Esophagus squamous epithelium (tissue), 5 donors: Measurements from ENCODE around the gene LAMC3. TPM values are rescaled to one million over a fixed set of nuclear protein-coding genes. Genes with fewer than 3 reads are reported as not detected.

ENCODE experiments used
- DNase-seq: peaks from one replicate; lab custom pipeline; 2025; lab: John Stamatoyannopoulos, UW
- H3K27ac ChIP-seq, 4 donors: fragments of 200-600 bp; sonication (generic); one replicate each; pipeline ENCODE4 v1.5.1; 2016 to 2019; ENCODE audit warnings: mild to moderate bottlenecking in 1 of 4
- H3K27me3 ChIP-seq, 4 donors: fragments of 200-600 bp; sonication (generic); 1 replicate in 3 of 4; 2 replicates in 1 of 4; pipeline versions ENCODE4 v1.5.1 to v1.6.0; 2017 to 2021; ENCODE audit warnings: antibody characterized with exemption in 1 of 4
- H3K36me3 ChIP-seq, 3 donors: fragments of 200-600 bp; sonication (generic); one replicate each; pipeline ENCODE4 v1.5.1; 2016 to 2019
- H3K4me1 ChIP-seq, 3 donors: fragments of 200-600 bp; sonication (generic); one replicate each; pipeline ENCODE4 v1.5.1; 2017 to 2019
- H3K4me3 ChIP-seq, 4 donors: fragments of 200-600 bp; sonication (generic); 1 replicate in 3 of 4; 2 replicates in 1 of 4; pipeline ENCODE4 v1.5.1; 2016 to 2019; ENCODE audit warnings: mild to moderate bottlenecking in 2 of 4, moderate library complexity in 1 of 4
- H3K9me3 ChIP-seq, 3 donors: fragments of 200-600 bp; sonication (generic); one replicate each; pipeline ENCODE4 v1.5.1; 2016 to 2019
- POLR2A ChIP-seq, 4 donors: fragments of 450-650 bp; IDR thresholded peaks; one replicate each; pipeline ENCODE4 v1.6.1; 2017; ENCODE audit warnings: antibody characterized with exemption in 4 of 4, mild to moderate bottlenecking in 4 of 4, moderate library complexity in 3 of 4
- WGBS, 2 donors: methylation state at CpG; one replicate each; pipeline ENCODE4 v1.1.5; 2018; 5-methylcytosine and 5-hydroxymethylcytosine counted together
- intact Hi-C: fragments of 100-400 bp; cut with DNase I; formaldehyde crosslinking; loops from one replicate; pipeline ENCODE4 v1.15.0; 2022
- total RNA-seq, 4 donors: library from RNA; depleted of rRNA; stranded (reverse); fragments of >200 nt; gene quantifications; one replicate each; pipeline ENCODE4 v1.1.0, GENCODE V29; 2016
- TF ChIP-seq, protein P1 (sequence below), 6 experiments: fragments of 450-650 bp in 4 of 6; fragments of 200-600 bp in 2 of 6; sonication (generic) in 2 of 6; IDR thresholded peaks; one replicate each; pipeline ENCODE4 v1.5.1; 2016 to 2019; ENCODE audit warnings: antibody characterized with exemption in 6 of 6, mild to moderate bottlenecking in 4 of 6, moderate library complexity in 4 of 6
- donor health status: DM: yes; HTN: yes; CAD: no.

LAMC3 gene
- total RNA-seq, 4 donors from 2014 or later = 0.53 to 4.6 (median 2.7) TPM

DNA sequence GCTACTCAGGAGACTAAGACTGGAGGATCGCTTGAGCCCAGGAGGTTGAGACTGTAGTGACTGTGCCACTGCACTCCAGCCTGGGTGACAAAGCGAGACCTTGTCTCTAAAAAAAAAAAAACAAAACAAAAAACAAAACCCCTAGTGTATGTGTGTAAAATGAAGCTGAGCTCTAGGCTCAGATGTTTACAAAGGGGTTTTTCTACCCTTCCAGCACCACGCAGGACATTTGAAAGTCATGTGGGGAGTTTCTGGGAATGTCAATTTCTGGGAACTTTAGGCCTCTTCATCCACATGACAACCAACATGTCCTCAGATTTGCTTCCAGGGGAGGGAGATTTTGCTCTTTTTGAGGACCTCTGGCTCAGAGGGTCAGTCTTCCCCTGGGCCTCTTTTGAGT, 44.9 kb downstream of the LAMC3 start:
- H3K36me3 ChIP-seq = no peaks in the 10 kb centered on the region

DNA sequence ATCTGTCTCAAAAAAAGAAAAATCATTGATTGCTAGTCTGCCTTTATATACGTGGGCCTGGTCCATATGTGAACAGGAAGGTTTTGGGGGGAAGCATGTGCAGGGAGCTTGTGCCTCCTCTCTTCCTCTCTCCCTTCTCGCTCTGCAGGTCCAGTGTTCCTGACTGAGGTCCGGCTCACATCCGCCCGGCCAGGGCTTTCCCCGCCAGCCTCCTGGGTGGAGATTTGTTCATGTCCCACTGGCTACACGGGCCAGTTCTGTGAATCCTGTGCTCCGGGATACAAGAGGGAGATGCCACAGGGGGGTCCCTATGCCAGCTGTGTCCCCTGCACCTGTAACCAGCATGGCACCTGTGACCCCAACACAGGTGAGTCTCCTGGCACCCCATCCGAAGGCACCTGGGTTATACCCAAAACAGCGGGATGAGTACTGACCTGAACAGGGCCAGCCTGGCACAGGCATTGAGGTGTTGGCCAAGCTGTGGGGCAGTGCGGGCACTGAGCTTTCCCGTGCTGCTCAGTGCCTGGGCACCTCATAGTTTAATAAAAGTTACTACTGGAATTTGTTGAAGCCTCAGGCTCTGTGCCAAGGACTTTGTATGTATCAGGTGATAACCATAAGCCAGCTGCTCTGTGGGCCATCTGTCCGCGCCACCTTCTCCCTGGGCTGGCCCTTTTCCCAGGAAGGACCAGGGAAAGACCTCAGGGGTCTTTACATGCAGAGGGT, 48.0 kb downstream of the LAMC3 start:
- Histone ChIP-seq H3K9me3 (no peaks in the 10 kb centered on the region), H3K27me3 (peaks cover 0 to 23% (median 0%) of the 10 kb centered on the region in 4 donors), H3K27ac (no peak overlapping the region), H3K4me3 (no peak overlapping the region), H3K4me1 (no peaks in the 10 kb centered on the region), H3K36me3 (no peaks in the 10 kb centered on the region)
- DNase-seq = no peak
- no peak for TF ChIP-seq POLR2A (IDR thresholded peaks at IDR 0.05)
- TF ChIP-seq, protein P1, sequence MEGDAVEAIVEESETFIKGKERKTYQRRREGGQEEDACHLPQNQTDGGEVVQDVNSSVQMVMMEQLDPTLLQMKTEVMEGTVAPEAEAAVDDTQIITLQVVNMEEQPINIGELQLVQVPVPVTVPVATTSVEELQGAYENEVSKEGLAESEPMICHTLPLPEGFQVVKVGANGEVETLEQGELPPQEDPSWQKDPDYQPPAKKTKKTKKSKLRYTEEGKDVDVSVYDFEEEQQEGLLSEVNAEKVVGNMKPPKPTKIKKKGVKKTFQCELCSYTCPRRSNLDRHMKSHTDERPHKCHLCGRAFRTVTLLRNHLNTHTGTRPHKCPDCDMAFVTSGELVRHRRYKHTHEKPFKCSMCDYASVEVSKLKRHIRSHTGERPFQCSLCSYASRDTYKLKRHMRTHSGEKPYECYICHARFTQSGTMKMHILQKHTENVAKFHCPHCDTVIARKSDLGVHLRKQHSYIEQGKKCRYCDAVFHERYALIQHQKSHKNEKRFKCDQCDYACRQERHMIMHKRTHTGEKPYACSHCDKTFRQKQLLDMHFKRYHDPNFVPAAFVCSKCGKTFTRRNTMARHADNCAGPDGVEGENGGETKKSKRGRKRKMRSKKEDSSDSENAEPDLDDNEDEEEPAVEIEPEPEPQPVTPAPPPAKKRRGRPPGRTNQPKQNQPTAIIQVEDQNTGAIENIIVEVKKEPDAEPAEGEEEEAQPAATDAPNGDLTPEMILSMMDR (IDR thresholded peaks at IDR 0.05) = no peak
- intact Hi-C loops = loop anchor here (5.0 kb wide), 1 partner anchor 280 kb away; no protein-coding TSS in a partner anchor
- WGBS, 2 donors = 81 to 89% methylated on average over 9 to 12 of the region's 14 CpGs

More for the DNA sequence above, 44.9 kb downstream of the LAMC3 start:
- 68 to 81% methylated on average over 3 of the region's 3 CpGs for WGBS, 2 donors
- Histone ChIP-seq H3K9me3 (no peaks in the 10 kb centered on the region), H3K27ac (no peak overlapping the region), H3K4me3 (no peak overlapping the region), H3K27me3 (peaks cover 0 to 32% (median 0%) of the 10 kb centered on the region in 4 donors), H3K4me1 (no peaks in the 10 kb centered on the region)
- intact Hi-C loops = no loop called here
- TF ChIP-seq, protein P1 (IDR thresholded peaks at IDR 0.05) = no peak
- TF ChIP-seq POLR2A (IDR thresholded peaks at IDR 0.05) = no peak
- DNase-seq = no peak

DNA sequence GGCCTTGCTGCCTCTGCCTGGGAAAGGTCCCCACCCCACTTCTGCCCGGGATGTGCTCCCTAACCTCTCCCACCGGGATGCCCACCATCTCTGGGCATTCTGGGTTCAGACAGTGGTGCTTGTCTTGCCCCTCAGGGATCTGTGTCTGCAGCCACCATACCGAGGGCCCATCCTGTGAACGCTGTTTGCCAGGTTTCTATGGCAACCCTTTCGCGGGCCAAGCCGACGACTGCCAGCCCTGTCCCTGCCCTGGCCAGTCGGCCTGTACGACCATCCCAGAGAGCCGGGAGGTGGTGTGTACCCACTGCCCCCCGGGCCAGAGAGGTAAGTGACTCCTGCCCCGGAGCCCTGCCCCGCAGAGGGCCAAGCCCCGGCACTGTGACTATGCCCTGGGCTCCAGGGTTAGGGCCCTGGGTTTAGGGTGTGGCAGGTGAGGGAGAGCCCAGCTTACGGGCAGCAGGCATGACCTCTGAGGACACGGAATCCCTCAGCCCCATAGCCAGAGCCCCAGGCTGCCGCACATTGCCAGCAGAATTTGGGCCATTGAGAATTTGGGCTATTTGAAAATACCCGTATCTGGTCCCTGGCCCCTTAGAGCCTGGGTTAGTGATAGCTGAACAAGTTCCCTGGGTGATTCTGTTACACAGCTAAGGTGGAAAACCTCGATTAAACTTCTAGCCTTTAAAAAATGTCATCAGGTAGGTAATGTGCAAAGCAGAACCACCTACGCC, 52.1 kb downstream of the LAMC3 start:
- H3K27ac ChIP-seq = no peak overlapping the region
- no peak for TF ChIP-seq POLR2A (IDR thresholded peaks at IDR 0.05)
- TF ChIP-seq, protein P1 (IDR thresholded peaks at IDR 0.05) = no peak
- WGBS, 2 donors = 43 to 72% methylated on average over 3 to 10 of the region's 21 CpGs
- DNase-seq = no peak
- H3K4me3 ChIP-seq = no peak overlapping the region
- H3K4me1 ChIP-seq = no peaks in the 10 kb centered on the region
- H3K27me3 ChIP-seq = peaks cover 0 to 12% (median 0%) of the 10 kb centered on the region in 4 donors
- H3K9me3 ChIP-seq = no peaks in the 10 kb centered on the region
- H3K36me3 ChIP-seq = no peaks in the 10 kb centered on the region
- intact Hi-C loops = no loop called here

DNA sequence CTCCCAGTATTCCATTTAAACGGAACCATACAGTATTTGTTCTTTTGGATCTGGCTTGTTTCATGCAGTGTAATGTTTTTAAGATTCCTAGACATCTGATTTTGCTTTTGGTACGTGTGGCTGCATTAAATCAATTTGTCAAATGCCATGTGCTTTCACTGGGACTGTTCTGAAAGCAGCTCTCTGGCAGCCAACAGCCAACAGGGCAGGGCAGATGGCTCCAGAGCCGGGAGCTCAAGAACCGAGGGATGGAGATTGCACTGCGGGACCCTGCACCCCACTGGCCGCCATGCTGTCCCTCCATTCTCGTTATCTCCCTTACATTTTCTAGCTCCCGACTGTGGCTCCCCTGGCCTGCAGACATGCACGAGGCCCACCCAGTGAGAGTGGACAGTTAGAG, 54.0 kb downstream of the LAMC3 start:
- Histone ChIP-seq H3K9me3 (no peaks in the 10 kb centered on the region), H3K27ac (no peak overlapping the region), H3K4me1 (no peaks in the 10 kb centered on the region), H3K4me3 (no peak overlapping the region), H3K27me3 (peaks cover 0 to 11% (median 0%) of the 10 kb centered on the region in 4 donors), H3K36me3 (no peaks in the 10 kb centered on the region)
- 39 to 75% methylated on average over 2 to 8 of the region's 9 CpGs for WGBS, 2 donors
- intact Hi-C loops = no loop called here
- TF ChIP-seq, protein P1 (IDR thresholded peaks at IDR 0.05) = no peak
- TF ChIP-seq POLR2A (IDR thresholded peaks at IDR 0.05) = no peak
- no peak for DNase-seq

DNA sequence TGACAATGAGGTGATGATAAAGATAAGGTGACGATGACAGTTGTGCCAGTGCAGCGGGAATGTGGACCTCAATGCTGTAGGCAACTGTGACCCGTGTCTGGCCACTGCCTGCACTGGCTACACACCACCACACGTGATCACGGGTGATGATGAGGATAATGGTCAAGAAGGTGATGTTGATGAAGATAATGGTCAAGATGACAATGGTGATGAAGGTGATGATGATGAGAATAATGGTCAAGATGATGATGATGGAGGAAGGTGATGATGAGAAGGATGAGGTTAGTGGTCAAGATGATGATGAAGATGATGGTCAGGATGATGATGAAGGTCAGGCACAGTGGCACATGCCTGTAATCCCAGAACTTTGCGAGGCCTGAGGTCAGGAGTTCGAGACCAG, 56.6 kb downstream of the LAMC3 start:
- no peak overlapping the region for H3K4me3 ChIP-seq
- peaks cover 0 to 29% (median 0%) of the 10 kb centered on the region in 4 donors for H3K27me3 ChIP-seq
- intact Hi-C loops = no loop called here
- no peak overlapping the region for H3K27ac ChIP-seq
- no peaks in the 10 kb centered on the region for H3K36me3 ChIP-seq
- no peaks in the 10 kb centered on the region for H3K4me1 ChIP-seq
- no peak for TF ChIP-seq POLR2A (IDR thresholded peaks at IDR 0.05)
- TF ChIP-seq, protein P1 (IDR thresholded peaks at IDR 0.05) = no peak
- no peak for DNase-seq
- WGBS, 2 donors = 75 to 88% methylated on average over 7 of the region's 7 CpGs
- no peaks in the 10 kb centered on the region for H3K9me3 ChIP-seq
